HCT116 (cell line): ENCODE results near the gene TLX1. TPM values are rescaled to one million over a fixed set of nuclear protein-coding genes. Genes with fewer than 3 reads are reported as not detected.
A peak's percentile ranks its signal among the peaks of the same experiment; 100 is the strongest.

Experiments
- ATAC-seq: fragments of 200-7000 bp; cut with Tn5 transposase; 2 replicates; pipeline ENCODE4 v1.9.1; 2020; ENCODE audit warnings: mild to moderate bottlenecking, moderate library complexity
- BruUV-seq: library from RNA; stranded (reverse); fragments of 400-500 nt; replicated peaks from 2 replicates; lab custom pipeline; 2021; lab: Mats Ljungman, UMichigan
- CTCF ChIA-PET: fragments of 300-600 bp; sonication (Branson Sonifier 250); formaldehyde crosslinking; loops from one replicate; lab custom pipeline; 2021; ENCODE audit warnings: antibody characterized with exemption; lab: Charles Lee
- POLR2A ChIA-PET: fragments of 300-600, 350-600 bp; sonication (Branson Sonifier 250); formaldehyde crosslinking; loops from one replicate; lab custom pipeline; 2021; ENCODE audit warnings: antibody characterized with exemption; lab: Charles Lee
- RAD21 ChIA-PET, 2 experiments: fragments of 300-600 bp; sonication (Branson Sonifier 250); formaldehyde crosslinking; loops; one replicate each; lab custom pipeline; 2023; ENCODE audit warnings: low total read pairs in 2 of 2; ENCODE audit not compliant: uncharacterized antibody in 2 of 2, unreplicated experiment in 2 of 2, low non-redundant PET in 1 of 2; lab: Charles Lee
- DNase-seq: peaks from one replicate; pipeline ENCODE4 v3.0.0-alpha.2; 2010; ENCODE audit warnings: low read depth, low spot score
- H2AFZ ChIP-seq: fragments of 200-600 bp; shearing (Covaris generic), sonication (generic); 2 replicates; pipeline ENCODE4 v1.6.1; 2017; ENCODE audit warnings: low read depth, mixed run types, mixed read lengths, antibody characterized with exemption, low read length; ENCODE audit not compliant: poor library complexity, severe bottlenecking
- H3K27ac ChIP-seq: 2 replicates; pipeline ENCODE4 v1.5.1; 2012; ENCODE audit warnings: low read depth, low read length
- H3K27me3 ChIP-seq: fragments of 200-600 bp; sonication (generic); 2 replicates; pipeline ENCODE4 v1.6.1; 2016; ENCODE audit warnings: mixed run types, low read length, mixed read lengths; ENCODE audit not compliant: insufficient read depth
- H3K36me3 ChIP-seq, 2 experiments: fragments of 200-500 bp in 1 of 2; fragments of 200-600 bp in 1 of 2; sonication (Bioruptor generic) in 1 of 2; sonication (generic) in 1 of 2; 2 replicates each; pipeline versions ENCODE4 v1.5.1 to v1.6.1; 2014 to 2016; ENCODE audit warnings: low read length in 2 of 2, inconsistent platforms in 1 of 2, mixed read lengths in 1 of 2, mixed run types in 1 of 2; ENCODE audit not compliant: insufficient read depth in 2 of 2, control insufficient read depth in 1 of 2
- H3K4me1 ChIP-seq, 2 experiments: fragments of 200-600 bp in 1 of 2; sonication (generic) in 1 of 2; 2 replicates each; pipeline versions ENCODE4 v1.5.1 to v1.6.1; 2012 to 2017; ENCODE audit warnings: low read length in 2 of 2, inconsistent platforms in 1 of 2, mild to moderate bottlenecking in 1 of 2, mixed read lengths in 1 of 2, mixed run types in 1 of 2, moderate library complexity in 1 of 2; ENCODE audit not compliant: insufficient read depth in 2 of 2, control insufficient read depth in 1 of 2
- H3K4me2 ChIP-seq: fragments of 200-600 bp; sonication (generic); 2 replicates; pipeline ENCODE4 v1.6.1; 2017; ENCODE audit warnings: mixed run types, low read length, mixed read lengths
- H3K4me3 ChIP-seq, 2 experiments: fragments of 200-600 bp in 1 of 2; sonication (generic) in 1 of 2; replicated peaks in 1 of 2; 2 replicates each; pipeline ENCODE4 v1.5.1; 2011 to 2016; ENCODE audit warnings: low read length in 2 of 2, control low read depth in 1 of 2, low read depth in 1 of 2, mild to moderate bottlenecking in 1 of 2, mixed read lengths in 1 of 2, mixed run types in 1 of 2
- H3K79me2 ChIP-seq: fragments of 200-600 bp; sonication (generic); 2 replicates; pipeline ENCODE4 v1.6.1; 2017; ENCODE audit warnings: mild to moderate bottlenecking, mixed run types, low read length, moderate library complexity, mixed read lengths; ENCODE audit not compliant: insufficient read depth
- H3K9ac ChIP-seq: fragments of 200-600 bp; sonication (generic); 2 replicates; pipeline ENCODE4 v1.6.1; 2016; ENCODE audit warnings: low read length, mixed read lengths
- H3K9me2 ChIP-seq: fragments of 200-600 bp; sonication (generic), shearing (Covaris generic); 2 replicates; pipeline ENCODE4 v1.6.1; 2017; ENCODE audit warnings: mixed run types, mild to moderate bottlenecking, moderate library complexity; ENCODE audit not compliant: insufficient read depth
- H3K9me3 ChIP-seq, 2 experiments: fragments of 200-500 bp in 1 of 2; fragments of 200-600 bp in 1 of 2; sonication (Bioruptor generic) in 1 of 2; sonication (generic) in 1 of 2; 2 replicates each; pipeline ENCODE4 v1.6.1; 2014 to 2017; ENCODE audit warnings: low read length in 2 of 2, mixed read lengths in 2 of 2, inconsistent platforms in 1 of 2, low read depth in 1 of 2, mild to moderate bottlenecking in 1 of 2, mixed run types in 1 of 2, moderate library complexity in 1 of 2; ENCODE audit not compliant: control insufficient read depth in 1 of 2, insufficient read depth in 1 of 2
- H4K20me1 ChIP-seq: fragments of 200-600 bp; sonication (generic), shearing (Covaris generic); 2 replicates; pipeline ENCODE4 v1.6.1; 2017; ENCODE audit warnings: mixed run types, mild to moderate bottlenecking, moderate library complexity; ENCODE audit not compliant: insufficient read depth
- ATF3 ChIP-seq: IDR thresholded peaks from 2 replicates; pipeline ENCODE4 v1.6.1; 2012
- CTCF ChIP-seq, 3 experiments: fragments of 200-600 bp in 1 of 3; sonication (generic) in 1 of 3; IDR thresholded peaks in 2 of 3; conservative IDR thresholded peaks in 1 of 3; 2 replicates each; pipeline ENCODE4 v1.5.1; 2012 to 2017; ENCODE audit warnings: low read depth in 2 of 3, low read length in 2 of 3, antibody characterized with exemption in 1 of 3, borderline replicate concordance in 1 of 3, control low read depth in 1 of 3, mild to moderate bottlenecking in 1 of 3, mixed read lengths in 1 of 3, mixed run types in 1 of 3, moderate library complexity in 1 of 3; ENCODE audit not compliant: insufficient read depth in 1 of 3
- EZH2phosphoT487 ChIP-seq: fragments of 200-600 bp; IDR thresholded peaks from 2 replicates; pipeline ENCODE4 v1.6.1; 2018; ENCODE audit warnings: antibody characterized with exemption, borderline replicate concordance
- FOSL1 ChIP-seq: IDR thresholded peaks from 2 replicates; pipeline ENCODE4 v1.6.1; 2012; ENCODE audit warnings: low read depth
- MAX ChIP-seq: IDR thresholded peaks from 2 replicates; pipeline ENCODE4 v1.6.1; 2012
- POLR2A ChIP-seq: IDR thresholded peaks from 2 replicates; pipeline ENCODE4 v1.7.0; 2011; ENCODE audit warnings: borderline replicate concordance; ENCODE audit not compliant: insufficient read depth, insufficient read length; ENCODE audit errors: extremely low read depth
- POLR2AphosphoS5 ChIP-seq: IDR thresholded peaks from 2 replicates; pipeline ENCODE4 v1.6.1; 2011; ENCODE audit warnings: mild to moderate bottlenecking, low read depth, low read length, moderate library complexity
- RAD21 ChIP-seq: IDR thresholded peaks from 2 replicates; pipeline ENCODE4 v1.6.1; 2012; ENCODE audit warnings: low read depth, mild to moderate bottlenecking
- SIN3A ChIP-seq: IDR thresholded peaks from 2 replicates; pipeline ENCODE4 v1.6.1; 2012; ENCODE audit warnings: low read depth
- SP1 ChIP-seq: IDR thresholded peaks from 2 replicates; pipeline ENCODE4 v1.6.1; 2012; ENCODE audit warnings: low read depth
- ZFX ChIP-seq: fragments of 450-650 bp; IDR thresholded peaks from 2 replicates; pipeline ENCODE4 v1.6.1; 2017
- ZNF274 ChIP-seq: fragments of 200-500 bp; sonication (Bioruptor generic); IDR thresholded peaks from 2 replicates; pipeline ENCODE4 v1.6.1; 2014; ENCODE audit warnings: mild to moderate bottlenecking, low read depth, low read length, inconsistent platforms
- intact Hi-C: fragments of 100-400 bp; cut with micrococcal nuclease; formaldehyde crosslinking; loops from 2 replicates; pipeline ENCODE4 v1.10.0; 2022
- total RNA-seq: library from RNA; stranded (reverse); gene quantifications from one replicate; pipeline ENCODE4 v1.2.1, GENCODE V29; 2021; ENCODE audit not compliant: unreplicated experiment

The TLX1 gene
- total RNA-seq, 1 experiment from 2014 or later, result not detected

- RAD21 ChIA-PET, result no interaction called here
- Histone ChIP-seq H3K4me3 (peak overlapping the region; percentile 38 to 47), H3K79me2 (no peaks in the 10 kb centered on the region), H3K4me1 (peaks cover 4 to 15% of the 10 kb centered on the region in 2 experiments; a peak in 3 of 4 replicates), H2AFZ (peak overlapping the region; percentile 84), H3K9me2 (no peaks in the 10 kb centered on the region), H3K9me3 (no peaks in the 10 kb centered on the region), H3K9ac (no peak overlapping the region), H3K27ac (no peak overlapping the region), H3K36me3 (no peaks in the 10 kb centered on the region), H3K4me2 (peak overlapping the region; percentile 74), H4K20me1 (no peaks in the 10 kb centered on the region), H3K27me3 (no peaks in the 10 kb centered on the region)
- POLR2A ChIA-PET, result interaction anchor here (0.7 to 1.3 kb wide), 2 partner anchors 52 to 408 kb away, joined by 3 read pairs; no protein-coding TSS in a partner anchor
- BruUV-seq, result no TSS peak
- TF ChIP-seq ZNF274 (no peak), MAX (no peak), SIN3A (no peak), ATF3 (no peak), EZH2phosphoT487 (no peak), POLR2AphosphoS5 (0 out of 2 replicates have a peak, but pooled peaks have one; percentile 37), POLR2A (no peak), CTCF (IDR thresholded peaks at IDR 0.05 in 2 of 3, conservative IDR thresholded peaks at IDR 0.05 in 1 of 3; ENCODE audit: borderline replicate concordance in 1 of 3, insufficient read depth in 1 of 3, low read depth in 2 of 3, low read length in 2 of 3) (peak; percentile 95 to 100 (median 99)), FOSL1 (no peak), ZFX (no peak), RAD21 (peak; percentile 99), SP1 (no peak)
- intact Hi-C loops, result loop anchor here (1.0 to 5.0 kb wide), 5 partner anchors 53 to 620 kb away; no protein-coding TSS in a partner anchor
- ATAC-seq, result peak; percentile 95
- DNase-seq, result peak; percentile 72
- CTCF ChIA-PET, result interaction anchor here (0.5 to 3.1 kb wide), 20 partner anchors 10 to 620 kb away, joined by 3 to 19 read pairs (median 4); partner anchors contain the start of gene KAZALD1
Measured at GRCh38 chr10:101161494-101162299, 30.6 kb downstream of the TLX1 start.
